HEK293 (cell line): ENCODE data around the gene FILIP1L.

Source experiments
- CTCF ChIA-PET: fragments of 350-600 bp; formaldehyde crosslinking; extraction: SDS; loops from one replicate; lab custom pipeline; 2021; ENCODE audit warnings: antibody characterized with exemption; lab: Yijun Ruan, JAX
- POLR2A ChIA-PET: fragments of 300-600 bp; formaldehyde crosslinking; extraction: SDS; loops from one replicate; lab custom pipeline; 2020; ENCODE audit warnings: antibody characterized with exemption, inconsistent platforms; lab: Yijun Ruan, JAX
- H3K27ac ChIP-seq: fragments of 200-500 bp; sonication (Bioruptor generic); 2 replicates; pipeline ENCODE4 v1.5.1; 2014; ENCODE audit warnings: low read depth, low read length, control low read depth, inconsistent platforms; ENCODE audit errors: extremely low read depth
- H3K36me3 ChIP-seq, 2 experiments: fragments of 200-500 bp in 1 of 2; sonication (Bioruptor generic) in 1 of 2; 1 replicate in 1 of 2; 2 replicates in 1 of 2; pipeline ENCODE4 v1.5.1; 2014 to 2017; ENCODE audit warnings: inconsistent platforms in 2 of 2, low read length in 2 of 2; ENCODE audit not compliant: control insufficient read depth in 2 of 2, insufficient read depth in 1 of 2
- H3K4me1 ChIP-seq: fragments of 200-500 bp; sonication (Bioruptor generic); 2 replicates; pipeline ENCODE4 v1.5.1; 2014; ENCODE audit warnings: mild to moderate bottlenecking, low read length, inconsistent platforms; ENCODE audit not compliant: control insufficient read depth, insufficient read depth
- H3K4me3 ChIP-seq: 2 replicates; pipeline ENCODE4 v1.5.1; 2011; ENCODE audit warnings: low read depth, mild to moderate bottlenecking, control low read depth, low read length, moderate library complexity
- H3K9me3 ChIP-seq: fragments of 200-500 bp; sonication (Bioruptor generic); 2 replicates; pipeline ENCODE4 v1.5.1; 2014; ENCODE audit warnings: low read depth, low read length, inconsistent platforms; ENCODE audit not compliant: control insufficient read depth, insufficient read depth
- BCL11A ChIP-seq: fragments of 450-650 bp; formaldehyde crosslinking; IDR thresholded peaks from 2 replicates; pipeline ENCODE4 v1.5.1; 2016; ENCODE audit warnings: low read depth, missing biosample characterization, missing genetic modification characterization
- HOXA7 ChIP-seq: sonication (generic); formaldehyde crosslinking; IDR thresholded peaks from 2 replicates; pipeline ENCODE4 v1.8.1; 2022; ENCODE audit warnings: missing genetic modification reagents, borderline replicate concordance
- IKZF3 ChIP-seq: fragments of 450-650 bp; IDR thresholded peaks from 2 replicates; pipeline ENCODE4 v1.5.0; 2018; ENCODE audit warnings: missing biosample characterization, mild to moderate bottlenecking, missing genetic modification characterization, moderate library complexity
- KLF9 ChIP-seq: fragments of 450-650 bp; formaldehyde crosslinking; IDR thresholded peaks from 2 replicates; pipeline ENCODE4 v1.5.1; 2016; ENCODE audit warnings: missing biosample characterization, missing genetic modification characterization, low read depth
- PRDM10 ChIP-seq: fragments of 450-650 bp; formaldehyde crosslinking; IDR thresholded peaks from 2 replicates; pipeline ENCODE4 v1.5.1; 2016; ENCODE audit warnings: missing biosample characterization, missing genetic modification characterization
- RBAK ChIP-seq: fragments of 450-650 bp; formaldehyde crosslinking; IDR thresholded peaks from 2 replicates; pipeline ENCODE4 v1.5.1; 2016; ENCODE audit warnings: missing biosample characterization, missing genetic modification characterization
- REPIN1 ChIP-seq: fragments of 450-650 bp; formaldehyde crosslinking; IDR thresholded peaks from 2 replicates; pipeline ENCODE4 v1.5.1; 2017; ENCODE audit warnings: missing biosample characterization, missing genetic modification characterization, low read depth
- SALL2 ChIP-seq: fragments of 450-650 bp; formaldehyde crosslinking; IDR thresholded peaks from 2 replicates; pipeline ENCODE4 v1.5.0; 2017; ENCODE audit warnings: missing biosample characterization, mild to moderate bottlenecking, missing genetic modification characterization, borderline replicate concordance
- TCF7L2 ChIP-seq: IDR thresholded peaks from 2 replicates; pipeline ENCODE4 v1.6.1; 2011; ENCODE audit warnings: low read depth, mild to moderate bottlenecking, inconsistent platforms, low read length, moderate library complexity, borderline replicate concordance
- YY2 ChIP-seq: fragments of 450-650 bp; formaldehyde crosslinking; IDR thresholded peaks from 2 replicates; pipeline ENCODE4 v1.5.1; 2016; ENCODE audit warnings: missing biosample characterization, missing genetic modification characterization
- ZNF132 ChIP-seq: fragments of 450-650 bp; formaldehyde crosslinking; IDR thresholded peaks from 2 replicates; pipeline ENCODE4 v1.5.1; 2017; ENCODE audit warnings: missing biosample characterization, missing genetic modification characterization, borderline replicate concordance
- ZNF274 ChIP-seq, 2 experiments: fragments of 200-500 bp in 1 of 2; fragments of 450-650 bp in 1 of 2; sonication (Bioruptor generic) in 1 of 2; formaldehyde crosslinking in 1 of 2; IDR thresholded peaks; 2 replicates each; pipeline versions ENCODE4 v1.5.1 to v1.6.1; 2014 to 2016; ENCODE audit warnings: borderline replicate concordance in 1 of 2, inconsistent platforms in 1 of 2, low read length in 1 of 2, missing biosample characterization in 1 of 2, missing genetic modification characterization in 1 of 2
- ZNF324 ChIP-seq: fragments of 450-650 bp; formaldehyde crosslinking; IDR thresholded peaks from 2 replicates; pipeline ENCODE4 v1.5.1; 2016; ENCODE audit warnings: missing biosample characterization, missing genetic modification characterization
- ZNF433 ChIP-seq: fragments of 450-650 bp; formaldehyde crosslinking; IDR thresholded peaks from 2 replicates; pipeline ENCODE4 v1.5.1; 2016; ENCODE audit warnings: missing biosample characterization, missing genetic modification characterization, low read depth
- ZNF530 ChIP-seq: fragments of 450-650 bp; formaldehyde crosslinking; IDR thresholded peaks from 2 replicates; pipeline ENCODE4 v1.5.1; 2016; ENCODE audit warnings: low read depth, missing biosample characterization, missing genetic modification characterization
- ZNF624 ChIP-seq: fragments of 450-650 bp; formaldehyde crosslinking; IDR thresholded peaks from 2 replicates; pipeline ENCODE4 v1.5.1; 2017; ENCODE audit warnings: missing biosample characterization, missing genetic modification characterization
- ZNF704 ChIP-seq: fragments of 450-650 bp; formaldehyde crosslinking; IDR thresholded peaks from 2 replicates; pipeline ENCODE4 v1.5.1; 2016; ENCODE audit warnings: missing biosample characterization, missing genetic modification characterization
- ZNF791 ChIP-seq: fragments of 450-650 bp; formaldehyde crosslinking; IDR thresholded peaks from 2 replicates; pipeline ENCODE4 v1.5.1; 2016; ENCODE audit warnings: missing biosample characterization, missing genetic modification characterization
- TF ChIP-seq, protein P1 (sequence below): fragments of 450-650 bp; formaldehyde crosslinking; IDR thresholded peaks from 2 replicates; pipeline ENCODE4 v1.5.1; 2016; ENCODE audit warnings: missing biosample characterization, missing genetic modification characterization
- TF ChIP-seq, protein P2 (sequence below): fragments of 450-650 bp; formaldehyde crosslinking; IDR thresholded peaks from 2 replicates; pipeline ENCODE4 v1.5.1; 2016; ENCODE audit warnings: missing biosample characterization, missing genetic modification characterization

Gene FILIP1L

DNA sequence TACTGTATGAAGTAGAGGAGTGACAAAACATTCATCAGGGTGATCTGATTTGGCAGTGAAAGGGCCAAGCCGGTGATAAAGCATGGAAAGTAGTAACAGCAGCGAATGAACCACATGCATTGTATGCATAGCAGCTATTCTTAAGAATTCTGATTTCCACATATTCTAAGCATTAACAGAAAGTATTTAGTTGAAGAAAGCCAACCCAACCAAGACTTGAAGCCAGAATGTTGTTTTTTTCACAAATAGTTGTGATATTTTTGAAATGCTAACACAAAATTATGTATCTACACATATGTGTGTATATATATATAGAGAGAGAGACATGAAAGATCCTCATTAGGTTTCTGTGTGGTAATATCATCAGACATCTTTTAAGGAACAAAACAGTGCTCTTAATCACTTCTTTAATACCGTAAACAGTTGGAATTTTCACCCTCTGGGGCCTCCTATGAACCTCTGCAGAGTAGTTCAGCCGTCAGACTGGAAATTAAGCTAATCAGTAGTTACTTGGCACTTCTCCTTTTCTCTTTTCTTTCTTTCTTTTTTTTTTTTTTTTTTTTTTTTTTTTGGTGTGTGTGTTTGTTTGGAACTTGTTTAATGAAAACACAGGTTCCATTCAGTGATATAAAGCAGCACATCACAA, 157.0 kb downstream of the FILIP1L start:
- Histone ChIP-seq H3K36me3 (no peaks in the 10 kb centered on the region), H3K27ac (no peak overlapping the region), H3K4me3 (no peak overlapping the region)
- CTCF ChIA-PET = interaction anchor here (0.6 to 0.7 kb wide), 3 partner anchors 23 to 57 kb away, joined by 4 to 5 read pairs (median 4); no protein-coding TSS in a partner anchor
- TF ChIP-seq BCL11A (tag by site-specific recombination) = no peak
- TF ChIP-seq YY2 (tag by site-specific recombination) = no peak
- no peak for TF ChIP-seq IKZF3 (tag by site-specific recombination)
- TF ChIP-seq ZNF624 = no peak
- TF ChIP-seq PRDM10 (tag by site-specific recombination) = no peak
- TF ChIP-seq SALL2 = no peak
- TF ChIP-seq, protein P1, sequence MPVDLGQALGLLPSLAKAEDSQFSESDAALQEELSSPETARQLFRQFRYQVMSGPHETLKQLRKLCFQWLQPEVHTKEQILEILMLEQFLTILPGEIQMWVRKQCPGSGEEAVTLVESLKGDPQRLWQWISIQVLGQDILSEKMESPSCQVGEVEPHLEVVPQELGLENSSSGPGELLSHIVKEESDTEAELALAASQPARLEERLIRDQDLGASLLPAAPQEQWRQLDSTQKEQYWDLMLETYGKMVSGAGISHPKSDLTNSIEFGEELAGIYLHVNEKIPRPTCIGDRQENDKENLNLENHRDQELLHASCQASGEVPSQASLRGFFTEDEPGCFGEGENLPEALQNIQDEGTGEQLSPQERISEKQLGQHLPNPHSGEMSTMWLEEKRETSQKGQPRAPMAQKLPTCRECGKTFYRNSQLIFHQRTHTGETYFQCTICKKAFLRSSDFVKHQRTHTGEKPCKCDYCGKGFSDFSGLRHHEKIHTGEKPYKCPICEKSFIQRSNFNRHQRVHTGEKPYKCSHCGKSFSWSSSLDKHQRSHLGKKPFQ (tag by site-specific recombination) = no peak
- no peak for TF ChIP-seq KLF9 (tag by site-specific recombination)
- TF ChIP-seq ZNF530 (tag by site-specific recombination) = no peak
- TF ChIP-seq ZNF132 = no peak
- TF ChIP-seq HOXA7 (CRISPR knock-in tag) = no peak
- no peak for TF ChIP-seq ZNF324
- TF ChIP-seq TCF7L2 = no peak
- no peak for TF ChIP-seq ZNF704 (tag by site-specific recombination)
- TF ChIP-seq ZNF791 (tag by site-specific recombination) = no peak
- no peak for TF ChIP-seq REPIN1 (tag by site-specific recombination)
- TF ChIP-seq, protein P2, sequence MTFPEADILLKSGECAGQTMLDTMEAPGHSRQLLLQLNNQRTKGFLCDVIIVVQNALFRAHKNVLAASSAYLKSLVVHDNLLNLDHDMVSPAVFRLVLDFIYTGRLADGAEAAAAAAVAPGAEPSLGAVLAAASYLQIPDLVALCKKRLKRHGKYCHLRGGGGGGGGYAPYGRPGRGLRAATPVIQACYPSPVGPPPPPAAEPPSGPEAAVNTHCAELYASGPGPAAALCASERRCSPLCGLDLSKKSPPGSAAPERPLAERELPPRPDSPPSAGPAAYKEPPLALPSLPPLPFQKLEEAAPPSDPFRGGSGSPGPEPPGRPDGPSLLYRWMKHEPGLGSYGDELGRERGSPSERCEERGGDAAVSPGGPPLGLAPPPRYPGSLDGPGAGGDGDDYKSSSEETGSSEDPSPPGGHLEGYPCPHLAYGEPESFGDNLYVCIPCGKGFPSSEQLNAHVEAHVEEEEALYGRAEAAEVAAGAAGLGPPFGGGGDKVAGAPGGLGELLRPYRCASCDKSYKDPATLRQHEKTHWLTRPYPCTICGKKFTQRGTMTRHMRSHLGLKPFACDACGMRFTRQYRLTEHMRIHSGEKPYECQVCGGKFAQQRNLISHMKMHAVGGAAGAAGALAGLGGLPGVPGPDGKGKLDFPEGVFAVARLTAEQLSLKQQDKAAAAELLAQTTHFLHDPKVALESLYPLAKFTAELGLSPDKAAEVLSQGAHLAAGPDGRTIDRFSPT (tag by site-specific recombination) = no peak
- no peak for TF ChIP-seq ZNF274 (IDR thresholded peaks at IDR 0.05; ENCODE audit: low read length)
- no peak for TF ChIP-seq ZNF274 (tag by site-specific recombination; IDR thresholded peaks at IDR 0.05; ENCODE audit: borderline replicate concordance)
- TF ChIP-seq RBAK (tag by site-specific recombination) = no peak
- TF ChIP-seq ZNF433 (tag by site-specific recombination) = no peak
- TF ChIP-seq, all 188 proteins: peak for 0
- Histone ChIP-seq H3K4me1 (0 out of 2 replicates have a peak, but pooled peaks cover 4% of the 10 kb centered on the region), H3K9me3 (no peaks in the 10 kb centered on the region)
- POLR2A ChIA-PET = no interaction called here
